GM19023 (cell line): Measurements from ENCODE around the gene CFAP100.

Experiments used
- ATAC-seq: cut with Tn5 transposase; IDR thresholded peaks from one replicate; pipeline ENCODE4 v1.9.1; 2021; ENCODE audit warnings: mild to moderate bottlenecking, moderate library complexity; ENCODE audit not compliant: unreplicated experiment

Gene CFAP100

DNA sequence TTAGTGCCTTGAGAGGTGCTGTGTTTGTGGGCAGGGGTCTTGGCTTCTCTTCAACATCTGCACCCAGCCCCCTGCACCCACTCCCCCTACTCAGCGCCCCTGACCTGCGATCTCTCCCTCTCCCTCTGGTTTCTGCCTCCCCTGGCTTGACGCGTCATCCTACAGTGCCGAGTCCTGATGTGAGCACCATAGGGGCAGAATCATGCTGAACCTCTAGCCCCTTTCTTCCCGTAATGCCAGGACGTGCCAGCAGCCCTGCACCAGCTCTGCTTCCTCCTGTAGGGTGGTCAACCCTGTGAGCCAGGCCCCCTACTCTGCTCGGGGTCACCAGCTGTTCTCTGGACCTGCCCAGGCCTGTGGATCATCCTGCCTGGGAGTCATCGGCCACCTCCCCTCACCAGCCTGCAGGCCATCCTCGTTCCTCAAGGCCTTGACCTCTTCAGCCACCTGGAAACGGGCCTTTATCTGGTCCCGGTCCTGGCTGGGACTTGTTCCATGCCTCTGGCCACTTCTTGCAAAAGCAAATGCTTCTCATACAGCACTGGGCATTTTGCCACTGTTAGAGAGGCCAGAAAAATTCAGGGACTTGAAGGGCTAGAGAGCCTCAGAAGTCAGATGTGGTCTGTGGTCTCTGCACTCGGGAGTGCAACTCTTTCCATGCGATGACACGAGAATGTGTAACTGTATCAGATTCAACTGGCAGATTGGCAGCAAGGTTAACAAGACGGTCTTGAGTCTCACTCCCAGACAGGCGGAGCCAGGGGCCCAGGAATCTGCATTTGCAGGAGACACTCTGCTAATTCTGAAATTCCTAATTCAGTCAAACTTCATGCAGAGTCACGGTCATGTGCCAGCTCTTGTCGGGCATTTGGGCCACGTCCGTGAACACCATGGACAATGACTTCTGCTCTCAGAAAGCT, 20.8 kb upstream of the CFAP100 start:
- no peak for ATAC-seq

- ATAC-seq: no peak
Measured at GRCh38 chr3:126375835-126376331, 18.8 kb upstream of the CFAP100 start.

DNA sequence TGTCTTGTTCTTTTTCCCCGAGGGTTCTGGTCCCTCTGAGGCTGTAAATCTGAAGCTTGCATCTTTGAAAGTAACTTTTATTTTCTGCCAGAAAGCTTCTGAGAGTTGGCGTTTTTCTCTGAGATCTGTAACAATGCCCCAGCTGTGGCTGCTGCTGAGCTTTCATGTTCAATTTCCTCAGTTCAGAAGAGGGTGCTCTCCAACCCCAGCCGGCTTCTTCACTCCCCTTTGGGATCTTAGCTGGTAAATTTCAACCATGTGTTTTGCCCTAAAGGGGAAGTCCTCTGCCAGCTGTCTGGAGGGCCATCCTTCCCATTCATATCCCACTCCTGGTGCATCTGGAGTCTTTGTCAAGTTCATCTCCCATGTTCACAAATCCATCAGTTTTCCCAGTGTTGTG, 18.3 kb upstream of the CFAP100 start:
- no peak for ATAC-seq

- no peak for ATAC-seq
Measured at GRCh38 chr3:126377211-126377610, 17.5 kb upstream of the CFAP100 start.

DNA sequence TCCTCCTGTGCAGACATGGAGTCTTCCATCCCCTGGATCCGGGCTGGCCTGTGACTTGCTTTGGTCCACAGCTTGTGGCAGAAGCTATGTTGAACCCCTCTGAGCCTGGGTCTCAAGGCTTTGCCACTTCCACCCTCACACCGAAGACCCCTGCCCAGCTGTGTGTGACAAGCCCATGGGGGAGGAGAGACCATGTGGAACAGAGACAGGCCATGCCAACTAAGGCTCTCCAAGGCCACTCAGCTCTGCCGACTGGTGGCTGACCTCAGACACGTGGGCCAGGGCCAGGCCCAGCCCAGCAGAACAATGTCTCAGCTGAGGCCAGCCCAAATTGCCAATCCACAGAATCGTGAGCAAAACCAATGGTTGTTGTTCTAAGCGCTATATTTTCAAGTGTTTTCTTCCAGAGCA, 16.4 kb upstream of the CFAP100 start:
- ATAC-seq: no peak

GRCh38 chr3:126380011-126380768, 14.5 kb upstream of the CFAP100 start:
- no peak for ATAC-seq

- no peak for ATAC-seq
Measured at GRCh38 chr3:126381966-126382365, 12.7 kb upstream of the CFAP100 start.

- ATAC-seq: peak; percentile 77
Measured at GRCh38 chr3:126389112-126389793, 5.5 kb upstream of the CFAP100 start.

DNA sequence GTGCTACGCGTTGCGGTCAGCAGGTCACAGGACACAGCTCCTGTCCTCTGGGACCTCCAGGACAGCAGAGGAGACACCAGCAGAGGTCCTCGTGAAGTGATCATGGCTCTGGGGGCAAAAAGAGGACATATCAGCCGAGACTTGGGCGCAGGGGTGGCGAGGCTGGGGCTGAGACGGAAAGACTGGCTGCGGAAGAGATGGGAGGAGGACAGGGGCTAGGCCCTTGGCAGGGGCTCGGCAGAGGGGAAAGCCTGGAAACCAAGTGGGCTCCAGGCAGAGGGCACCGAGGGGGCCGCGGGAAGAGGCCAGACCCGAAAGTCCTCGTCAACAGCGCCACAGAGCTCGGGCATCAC, 4.9 kb upstream of the CFAP100 start:
- no peak for ATAC-seq

DNA sequence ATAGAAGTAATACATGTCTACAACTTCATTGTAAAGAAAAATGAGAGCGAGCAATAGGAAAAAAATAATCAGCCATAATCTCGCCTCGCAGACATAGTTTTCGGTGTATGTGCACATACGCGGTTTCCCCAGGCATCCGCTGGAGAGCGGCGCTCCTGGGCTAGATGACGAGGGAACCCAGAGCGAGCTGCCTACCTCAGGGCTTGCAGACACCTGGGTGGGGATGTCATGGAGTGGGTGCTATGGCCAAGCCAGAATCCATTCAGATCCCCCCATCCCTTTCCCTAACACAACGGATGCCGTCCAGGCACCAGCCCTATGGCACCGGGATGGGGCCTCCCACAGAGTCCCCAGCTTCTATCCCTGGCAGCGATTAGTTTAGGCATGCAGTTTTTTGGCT, 4.5 kb upstream of the CFAP100 start:
- no peak for ATAC-seq

DNA sequence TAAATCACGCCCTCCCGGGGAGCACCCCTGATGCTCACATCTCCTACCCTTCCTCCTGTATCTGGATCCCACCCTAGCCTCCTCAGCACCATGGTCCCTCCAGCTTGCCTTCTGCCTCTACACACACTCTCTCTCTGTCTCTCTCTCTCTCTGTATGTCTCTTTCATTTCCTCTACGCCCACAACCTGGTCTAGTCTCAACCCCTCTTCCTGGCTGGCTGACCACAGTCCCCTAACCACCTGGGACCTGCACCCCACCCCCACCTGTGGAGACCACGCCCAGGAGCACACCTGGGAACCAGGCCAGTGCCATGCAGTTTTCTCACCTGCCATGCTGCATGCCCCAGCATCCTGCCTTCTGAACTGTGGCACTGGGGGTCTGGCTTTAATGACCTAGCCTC, 4.0 kb upstream of the CFAP100 start:
- no peak for ATAC-seq

DNA sequence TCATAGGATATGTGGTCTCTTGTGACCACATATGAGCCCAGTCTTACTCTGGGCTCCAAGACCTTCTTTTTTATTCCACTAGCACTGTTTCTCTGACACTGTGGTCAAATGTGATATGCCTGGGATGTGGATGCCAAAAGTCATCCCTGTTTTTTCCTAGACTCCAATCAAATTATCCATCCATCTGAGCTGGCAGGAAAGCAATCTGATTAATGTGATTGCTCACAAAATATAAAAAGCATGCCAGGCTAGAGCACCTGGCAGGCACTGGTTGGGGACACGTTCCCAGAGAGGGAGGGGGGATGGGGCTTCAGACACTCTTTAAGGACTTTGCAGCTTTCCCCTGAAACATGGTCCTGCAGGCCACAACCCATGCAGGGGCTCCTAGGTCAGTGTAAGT, 3.1 kb upstream of the CFAP100 start:
- ATAC-seq: no peak

DNA sequence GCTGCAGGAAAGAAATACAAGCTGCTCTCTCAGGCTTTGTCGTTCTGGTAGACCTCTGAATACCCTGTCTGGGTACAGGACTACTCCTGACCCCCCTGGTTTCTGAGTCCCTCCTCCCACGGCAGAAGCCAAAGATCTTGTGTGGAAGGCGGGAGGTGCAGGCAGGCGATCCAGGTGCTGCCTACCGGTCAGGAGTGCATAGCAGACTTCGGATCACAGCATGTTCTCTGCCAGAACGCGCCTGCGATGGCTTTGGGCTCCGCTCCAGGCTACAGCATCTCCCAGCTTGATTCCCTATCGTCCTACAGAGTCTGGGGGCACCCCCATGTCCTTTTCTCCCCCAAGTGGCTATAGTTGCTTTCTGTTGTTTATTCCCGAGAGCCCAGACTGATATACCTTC, 2.5 kb upstream of the CFAP100 start:
- no peak for ATAC-seq

DNA sequence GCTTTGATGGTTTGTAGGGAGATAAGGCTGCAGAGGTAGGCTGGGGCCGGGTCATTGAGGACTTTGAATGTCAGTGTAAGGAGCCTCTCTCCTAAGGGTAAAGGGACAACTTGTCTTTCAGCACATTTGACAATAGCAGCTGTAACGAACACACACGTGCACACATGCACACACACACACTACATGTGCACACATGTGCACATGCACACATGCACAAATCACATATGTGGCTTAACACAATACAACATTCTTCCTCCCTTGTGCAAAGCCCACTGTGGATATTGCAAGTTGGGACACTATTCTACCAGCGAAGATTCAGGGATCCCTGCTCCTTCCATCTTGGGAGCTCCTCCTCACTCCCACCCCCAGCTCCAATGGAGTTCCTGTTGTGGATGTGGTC, 1.1 kb upstream of the CFAP100 start:
- no peak for ATAC-seq

- ATAC-seq: no peak
Measured at GRCh38 chr3:126394977-126395321, 240 bp downstream of the CFAP100 start.

DNA sequence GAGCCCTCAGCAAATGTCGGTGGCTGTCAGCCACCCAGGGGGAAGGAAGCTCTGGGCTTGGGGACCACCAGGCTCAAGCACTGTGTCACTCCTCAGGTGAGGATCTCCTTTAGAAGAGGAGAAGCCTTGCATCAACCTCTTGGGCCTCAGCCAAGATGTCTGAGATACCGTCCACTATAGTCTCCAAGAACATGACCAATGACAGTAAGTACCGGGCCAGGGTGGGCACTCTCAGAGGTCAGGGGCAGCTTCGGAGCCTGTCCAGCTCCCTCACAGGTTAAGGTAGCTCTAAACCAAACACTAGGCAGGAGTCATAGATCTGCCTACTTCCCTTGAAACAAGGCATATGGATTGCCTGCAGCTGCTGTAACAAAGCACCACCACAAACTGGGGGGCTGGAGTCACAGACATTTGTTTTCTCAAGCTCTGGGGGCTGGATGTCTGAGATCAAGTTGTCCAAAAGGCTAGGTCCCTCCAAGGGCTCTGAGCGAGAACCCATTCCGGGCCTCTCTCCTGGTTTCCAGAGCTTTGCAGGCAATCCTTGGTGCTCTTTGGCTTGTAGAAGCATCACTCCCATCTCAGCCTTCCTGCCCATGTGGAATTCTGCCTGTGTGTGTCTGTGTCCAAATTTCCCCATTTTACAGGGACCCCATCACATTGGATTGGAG, 1.3 kb downstream of the CFAP100 start:
- no peak for ATAC-seq

- ATAC-seq: no peak
Measured at GRCh38 chr3:126396536-126396935, 1.8 kb downstream of the CFAP100 start.

GRCh38 chr3:126397610-126398422, 3.1 kb downstream of the CFAP100 start:
- no peak for ATAC-seq

DNA sequence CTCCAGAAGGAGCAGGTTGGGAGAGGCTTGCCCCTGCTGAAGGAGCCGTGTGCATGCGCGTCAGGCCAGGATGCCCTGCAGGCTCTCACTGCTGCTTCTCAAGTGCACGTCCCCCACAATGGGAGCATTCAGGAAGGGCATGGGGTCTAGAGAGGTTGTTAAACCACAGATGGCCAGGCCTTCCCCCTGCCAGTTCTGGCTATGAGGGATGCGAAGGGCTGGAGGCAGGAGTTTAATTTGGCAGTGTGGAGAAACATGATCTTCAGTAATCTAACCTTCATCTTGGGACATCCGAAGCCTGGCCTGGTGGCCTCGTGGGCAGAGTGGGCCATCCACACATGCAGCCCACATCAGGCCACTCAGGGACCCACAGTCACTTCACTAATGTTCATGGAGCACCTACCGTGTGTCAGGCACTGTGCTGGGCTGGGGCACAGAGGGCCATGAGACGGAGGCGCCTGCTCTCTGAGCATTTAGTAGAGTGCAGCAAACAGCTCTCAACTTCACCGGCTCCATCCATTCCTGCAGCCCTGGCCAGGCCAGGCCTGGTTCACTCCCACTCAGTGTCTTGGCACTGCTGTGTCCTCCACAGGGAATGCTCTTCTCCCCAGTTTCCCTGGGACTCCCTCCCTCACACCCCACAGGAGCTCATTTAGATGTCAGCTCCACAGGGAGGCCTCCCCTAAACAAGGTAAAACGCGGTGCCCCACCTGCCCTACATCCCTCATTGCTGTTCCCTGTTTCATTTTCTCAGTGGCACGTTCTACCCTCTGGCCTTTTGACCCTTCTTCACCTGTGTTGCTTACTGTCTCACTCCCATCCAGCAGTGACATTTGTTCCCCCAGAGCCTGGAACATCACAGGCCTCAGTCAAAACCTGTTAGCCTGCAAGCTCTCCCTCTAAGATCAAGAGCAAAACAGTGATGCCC, 4.0 kb downstream of the CFAP100 start:
- no peak for ATAC-seq
